ENCODE measurements around the gene VPS16.
"Not testable (repeated sequence)": the region's sequence is repeated elsewhere in the genome, so short reads cannot be mapped to it uniquely, and the experiment has no call there.

Gene VPS16

GRCh38 chr20:2892376-2892775 is 51.8 kb downstream of the VPS16 start:
- Histone ChIP-seq H3K4me1 (ENCODE audit: insufficient read depth, low read length) (no peaks in the 10 kb centered on the region), H3K4me3 (ENCODE audit: low read length) (no peak overlapping the region), H3K36me3 (ENCODE audit: insufficient read depth, low read depth, low read length) (no peaks in the 10 kb centered on the region), H3K9me3 (ENCODE audit: insufficient read depth, low read depth, low read length) (no peaks in the 10 kb centered on the region), H3K9ac (ENCODE audit: low read depth, low read length) (no peak overlapping the region), H3K27ac (ENCODE audit: low read length) (no peak overlapping the region), H3K27me3 (ENCODE audit: insufficient read depth, low read length) (no peaks in the 10 kb centered on the region)

GRCh38 chr20:2894221-2894620 is 53.7 kb downstream of the VPS16 start:
- H3K9me3 ChIP-seq (ENCODE audit: insufficient read depth, low read depth, low read length), result no peaks in the 10 kb centered on the region
- H3K27me3 ChIP-seq (ENCODE audit: insufficient read depth, low read length), result no peaks in the 10 kb centered on the region
- H3K4me3 ChIP-seq (ENCODE audit: low read length), result no peak overlapping the region
- no peak overlapping the region for H3K9ac ChIP-seq (ENCODE audit: low read depth, low read length)
- no peaks in the 10 kb centered on the region for H3K4me1 ChIP-seq (ENCODE audit: insufficient read depth, low read length)
- H3K36me3 ChIP-seq (ENCODE audit: insufficient read depth, low read depth, low read length), result no peaks in the 10 kb centered on the region
- H3K27ac ChIP-seq (ENCODE audit: low read length), result no peak overlapping the region

GRCh38 chr20:2895154-2895553 is 54.6 kb downstream of the VPS16 start:
- not testable (repeated sequence) for H3K27ac ChIP-seq (ENCODE audit: low read length); H3K4me1 ChIP-seq (ENCODE audit: insufficient read depth, low read length); H3K27me3 ChIP-seq (ENCODE audit: insufficient read depth, low read length); H3K9me3 ChIP-seq (ENCODE audit: insufficient read depth, low read depth, low read length); H3K9ac ChIP-seq (ENCODE audit: low read depth, low read length); H3K4me3 ChIP-seq (ENCODE audit: low read length); H3K36me3 ChIP-seq (ENCODE audit: insufficient read depth, low read depth, low read length)

- H3K36me3 ChIP-seq (ENCODE audit: insufficient read depth, low read depth, low read length), result no peaks in the 10 kb centered on the region
- no peak overlapping the region for H3K4me3 ChIP-seq (ENCODE audit: low read length)
- no peak overlapping the region for H3K9ac ChIP-seq (ENCODE audit: low read depth, low read length)
- H3K27ac ChIP-seq (ENCODE audit: low read length), result no peak overlapping the region
- H3K4me1 ChIP-seq (ENCODE audit: insufficient read depth, low read length), result no peaks in the 10 kb centered on the region; the same call in 1 of the 2 replicates
- no peaks in the 10 kb centered on the region for H3K9me3 ChIP-seq (ENCODE audit: insufficient read depth, low read depth, low read length)
- H3K27me3 ChIP-seq (ENCODE audit: insufficient read depth, low read length), result no peaks in the 10 kb centered on the region
Observed at GRCh38 chr20:2899243-2899642, 58.7 kb downstream of the VPS16 start.

GRCh38 chr20:2900845-2901592 is 60.5 kb downstream of the VPS16 start:
- no peaks in the 10 kb centered on the region; the same call in 1 of the 2 replicates for H3K4me1 ChIP-seq (ENCODE audit: insufficient read depth, low read length)
- peaks cover 8% of the 10 kb centered on the region for H3K9me3 ChIP-seq (ENCODE audit: insufficient read depth, low read depth, low read length)
- no peak overlapping the region for H3K4me3 ChIP-seq (ENCODE audit: low read length)
- no peaks in the 10 kb centered on the region for H3K27me3 ChIP-seq (ENCODE audit: insufficient read depth, low read length)
- H3K9ac ChIP-seq (ENCODE audit: low read depth, low read length), result no peak overlapping the region
- no peak overlapping the region for H3K27ac ChIP-seq (ENCODE audit: low read length)
- H3K36me3 ChIP-seq (ENCODE audit: insufficient read depth, low read depth, low read length), result no peaks in the 10 kb centered on the region

GRCh38 chr20:2902291-2902690 is 61.7 kb downstream of the VPS16 start:
- Histone ChIP-seq H3K36me3 (ENCODE audit: insufficient read depth, low read depth, low read length) (no peaks in the 10 kb centered on the region), H3K9ac (ENCODE audit: low read depth, low read length) (no peak overlapping the region), H3K27ac (ENCODE audit: low read length) (no peak overlapping the region)

GRCh38 chr20:2902818-2903217 is 62.3 kb downstream of the VPS16 start:
- no peaks in the 10 kb centered on the region for H3K27me3 ChIP-seq (ENCODE audit: insufficient read depth, low read length)
- H3K9me3 ChIP-seq (ENCODE audit: insufficient read depth, low read depth, low read length), result peaks cover 8% of the 10 kb centered on the region
- no peak overlapping the region for H3K4me3 ChIP-seq (ENCODE audit: low read length)
- no peak overlapping the region for H3K9ac ChIP-seq (ENCODE audit: low read depth, low read length)
- H3K27ac ChIP-seq (ENCODE audit: low read length), result no peak overlapping the region
- H3K4me1 ChIP-seq (ENCODE audit: insufficient read depth, low read length), result no peaks in the 10 kb centered on the region; the same call in 1 of the 2 replicates
- no peaks in the 10 kb centered on the region for H3K36me3 ChIP-seq (ENCODE audit: insufficient read depth, low read depth, low read length)

More at GRCh38 chr20:2902291-2902690, 61.7 kb downstream of the VPS16 start:
- Histone ChIP-seq H3K4me3 (ENCODE audit: low read length) (no peak overlapping the region), H3K9me3 (ENCODE audit: insufficient read depth, low read depth, low read length) (peaks cover 8% of the 10 kb centered on the region), H3K27me3 (ENCODE audit: insufficient read depth, low read length) (no peaks in the 10 kb centered on the region), H3K4me1 (ENCODE audit: insufficient read depth, low read length) (no peaks in the 10 kb centered on the region; the same call in 1 of the 2 replicates)

- Histone ChIP-seq H3K36me3 (ENCODE audit: insufficient read depth, low read depth, low read length) (no peaks in the 10 kb centered on the region), H3K9ac (ENCODE audit: low read depth, low read length) (no peak overlapping the region), H3K4me1 (ENCODE audit: insufficient read depth, low read length) (no peaks in the 10 kb centered on the region; the same call in 1 of the 2 replicates), H3K27ac (ENCODE audit: low read length) (no peak overlapping the region), H3K9me3 (ENCODE audit: insufficient read depth, low read depth, low read length) (peaks cover 8% of the 10 kb centered on the region), H3K4me3 (ENCODE audit: low read length) (no peak overlapping the region), H3K27me3 (ENCODE audit: insufficient read depth, low read length) (no peaks in the 10 kb centered on the region)
Observed at GRCh38 chr20:2903686-2904085, 63.1 kb downstream of the VPS16 start.

GRCh38 chr20:2907519-2907918 is 67.0 kb downstream of the VPS16 start:
- Histone ChIP-seq H3K27ac (ENCODE audit: low read length) (no peak overlapping the region), H3K9me3 (ENCODE audit: insufficient read depth, low read depth, low read length) (peaks cover 8% of the 10 kb centered on the region), H3K27me3 (ENCODE audit: insufficient read depth, low read length) (no peaks in the 10 kb centered on the region), H3K9ac (ENCODE audit: low read depth, low read length) (no peak overlapping the region), H3K36me3 (ENCODE audit: insufficient read depth, low read depth, low read length) (no peaks in the 10 kb centered on the region), H3K4me3 (ENCODE audit: low read length) (no peak overlapping the region), H3K4me1 (ENCODE audit: insufficient read depth, low read length) (peaks cover 4% of the 10 kb centered on the region; the same call in 1 of the 2 replicates)

- no peaks in the 10 kb centered on the region for H3K36me3 ChIP-seq (ENCODE audit: insufficient read depth, low read depth, low read length)
- H3K9me3 ChIP-seq (ENCODE audit: insufficient read depth, low read depth, low read length), result peaks cover 3% of the 10 kb centered on the region
- H3K4me3 ChIP-seq (ENCODE audit: low read length), result no peak overlapping the region
- H3K4me1 ChIP-seq (ENCODE audit: insufficient read depth, low read length), result peaks cover 4% of the 10 kb centered on the region; the same call in 1 of the 2 replicates
- no peaks in the 10 kb centered on the region for H3K27me3 ChIP-seq (ENCODE audit: insufficient read depth, low read length)
- no peak overlapping the region for H3K27ac ChIP-seq (ENCODE audit: low read length)
- no peak overlapping the region for H3K9ac ChIP-seq (ENCODE audit: low read depth, low read length)
Observed at GRCh38 chr20:2909953-2910352, 69.4 kb downstream of the VPS16 start.

GRCh38 chr20:2911200-2911599 is 70.7 kb downstream of the VPS16 start:
- H3K4me3 ChIP-seq (ENCODE audit: low read length), result no peak overlapping the region
- no peaks in the 10 kb centered on the region for H3K27me3 ChIP-seq (ENCODE audit: insufficient read depth, low read length)
- H3K9me3 ChIP-seq (ENCODE audit: insufficient read depth, low read depth, low read length), result no peaks in the 10 kb centered on the region
- H3K27ac ChIP-seq (ENCODE audit: low read length), result no peak overlapping the region
- no peak overlapping the region for H3K9ac ChIP-seq (ENCODE audit: low read depth, low read length)
- H3K36me3 ChIP-seq (ENCODE audit: insufficient read depth, low read depth, low read length), result no peaks in the 10 kb centered on the region
- peaks cover 4% of the 10 kb centered on the region; the same call in 1 of the 2 replicates for H3K4me1 ChIP-seq (ENCODE audit: insufficient read depth, low read length)

GRCh38 chr20:2914160-2914559 is 73.6 kb downstream of the VPS16 start:
- H3K27ac ChIP-seq (ENCODE audit: low read length), result no peak overlapping the region
- no peaks in the 10 kb centered on the region for H3K9me3 ChIP-seq (ENCODE audit: insufficient read depth, low read depth, low read length)
- no peaks in the 10 kb centered on the region for H3K36me3 ChIP-seq (ENCODE audit: insufficient read depth, low read depth, low read length)
- H3K27me3 ChIP-seq (ENCODE audit: insufficient read depth, low read length), result no peaks in the 10 kb centered on the region
- peaks cover 7% of the 10 kb centered on the region; the same call in 1 of the 2 replicates for H3K4me1 ChIP-seq (ENCODE audit: insufficient read depth, low read length)
- H3K9ac ChIP-seq (ENCODE audit: low read depth, low read length), result no peak overlapping the region
- H3K4me3 ChIP-seq (ENCODE audit: low read length), result no peak overlapping the region
